GM18520 (cell line): Measurements from ENCODE around the gene HEG1.

Source experiments
- ATAC-seq: cut with Tn5 transposase; IDR thresholded peaks from one replicate; pipeline ENCODE4 v1.9.1; 2021; ENCODE audit not compliant: unreplicated experiment

HEG1 gene

GRCh38 chr3:125050488-125051090 is 5.2 kb downstream of the HEG1 start:
- no peak for ATAC-seq

- ATAC-seq: no peak
These were observed 7.5 kb downstream of the HEG1 start for GRCh38 chr3:125048282-125048681.

GRCh38 chr3:125045965-125046364 is 9.8 kb downstream of the HEG1 start:
- ATAC-seq: no peak

- no peak for ATAC-seq
These were observed 10.6 kb downstream of the HEG1 start for GRCh38 chr3:125045194-125045593.

GRCh38 chr3:125043599-125044151 is 12.1 kb downstream of the HEG1 start:
- no peak for ATAC-seq

- no peak for ATAC-seq
These were observed 12.9 kb downstream of the HEG1 start for GRCh38 chr3:125042725-125043406.

- ATAC-seq: no peak
These were observed 16.4 kb downstream of the HEG1 start for GRCh38 chr3:125039131-125040100.

- ATAC-seq: no peak
These were observed 18.2 kb downstream of the HEG1 start for GRCh38 chr3:125037498-125038150.

- peak; percentile 66 for ATAC-seq
These were observed 20.6 kb downstream of the HEG1 start for GRCh38 chr3:125035217-125035616.

- ATAC-seq: no peak
These were observed 22.2 kb downstream of the HEG1 start for GRCh38 chr3:125033616-125034015.

GRCh38 chr3:125033135-125033534 is 22.7 kb downstream of the HEG1 start:
- ATAC-seq: no peak

- ATAC-seq: no peak
These were observed 23.1 kb downstream of the HEG1 start for GRCh38 chr3:125032683-125033082.

GRCh38 chr3:125032100-125032643 is 23.6 kb downstream of the HEG1 start:
- ATAC-seq: no peak

- ATAC-seq: no peak
These were observed 24.3 kb downstream of the HEG1 start for GRCh38 chr3:125031544-125031943.

GRCh38 chr3:125028657-125029056 is 27.1 kb downstream of the HEG1 start:
- ATAC-seq: no peak

- ATAC-seq: no peak
These were observed 30.2 kb downstream of the HEG1 start for GRCh38 chr3:125025642-125026041.

- no peak for ATAC-seq
These were observed 31.0 kb downstream of the HEG1 start for GRCh38 chr3:125024817-125025216.

- ATAC-seq: no peak
These were observed 31.8 kb downstream of the HEG1 start for GRCh38 chr3:125023833-125024555.

- no peak for ATAC-seq
These were observed 33.6 kb downstream of the HEG1 start for GRCh38 chr3:125022206-125022605.

GRCh38 chr3:125019271-125019670 is 36.5 kb downstream of the HEG1 start:
- ATAC-seq: no peak
